GM13976 (cell line): ENCODE results near the gene CCDC102B.

Source experiments
- DNase-seq: peaks from one replicate; pipeline ENCODE4 v3.0.0; 2012; ENCODE audit warnings: low spot score
- in situ Hi-C: fragments of 300-500 bp; cut with MboI; formaldehyde crosslinking; loops from one replicate; pipeline ENCODE4 v1.12.0; 2022; ENCODE audit warnings: low sequenced_read_pairs, mixed read lengths, inconsistent platforms; ENCODE audit not compliant: unreplicated experiment
- TF ChIP-seq, protein P1 (sequence below): IDR thresholded peaks from 2 replicates; pipeline ENCODE4 v1.5.1; 2012; ENCODE audit warnings: borderline replicate concordance, mild to moderate bottlenecking; ENCODE audit not compliant: insufficient read depth; ENCODE audit errors: extremely low read depth, missing control alignments, control extremely low read depth

Gene CCDC102B

DNA sequence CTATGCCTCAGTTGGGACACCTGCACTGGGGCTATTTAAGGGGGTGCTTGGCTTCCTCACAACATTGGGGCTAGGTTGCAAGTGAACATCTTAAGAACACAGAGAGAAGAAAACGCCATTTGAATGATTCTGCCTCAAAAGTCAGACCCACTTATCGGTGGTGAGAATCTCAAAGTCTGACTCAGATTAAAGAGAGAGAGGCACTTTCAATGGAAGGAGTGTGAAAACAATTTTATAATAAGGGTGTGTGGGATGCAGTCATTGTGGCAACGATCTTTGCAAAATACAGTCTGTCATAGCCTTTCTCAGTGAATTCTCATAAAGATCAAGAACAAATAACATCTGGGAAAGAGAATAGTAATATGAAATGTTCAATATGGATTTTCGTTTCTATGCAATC lies 41.8 kb downstream of the CCDC102B start:
- DNase-seq: no peak
- TF ChIP-seq, protein P1, sequence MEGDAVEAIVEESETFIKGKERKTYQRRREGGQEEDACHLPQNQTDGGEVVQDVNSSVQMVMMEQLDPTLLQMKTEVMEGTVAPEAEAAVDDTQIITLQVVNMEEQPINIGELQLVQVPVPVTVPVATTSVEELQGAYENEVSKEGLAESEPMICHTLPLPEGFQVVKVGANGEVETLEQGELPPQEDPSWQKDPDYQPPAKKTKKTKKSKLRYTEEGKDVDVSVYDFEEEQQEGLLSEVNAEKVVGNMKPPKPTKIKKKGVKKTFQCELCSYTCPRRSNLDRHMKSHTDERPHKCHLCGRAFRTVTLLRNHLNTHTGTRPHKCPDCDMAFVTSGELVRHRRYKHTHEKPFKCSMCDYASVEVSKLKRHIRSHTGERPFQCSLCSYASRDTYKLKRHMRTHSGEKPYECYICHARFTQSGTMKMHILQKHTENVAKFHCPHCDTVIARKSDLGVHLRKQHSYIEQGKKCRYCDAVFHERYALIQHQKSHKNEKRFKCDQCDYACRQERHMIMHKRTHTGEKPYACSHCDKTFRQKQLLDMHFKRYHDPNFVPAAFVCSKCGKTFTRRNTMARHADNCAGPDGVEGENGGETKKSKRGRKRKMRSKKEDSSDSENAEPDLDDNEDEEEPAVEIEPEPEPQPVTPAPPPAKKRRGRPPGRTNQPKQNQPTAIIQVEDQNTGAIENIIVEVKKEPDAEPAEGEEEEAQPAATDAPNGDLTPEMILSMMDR: no peak
- in situ Hi-C loops: no loop called here

DNA sequence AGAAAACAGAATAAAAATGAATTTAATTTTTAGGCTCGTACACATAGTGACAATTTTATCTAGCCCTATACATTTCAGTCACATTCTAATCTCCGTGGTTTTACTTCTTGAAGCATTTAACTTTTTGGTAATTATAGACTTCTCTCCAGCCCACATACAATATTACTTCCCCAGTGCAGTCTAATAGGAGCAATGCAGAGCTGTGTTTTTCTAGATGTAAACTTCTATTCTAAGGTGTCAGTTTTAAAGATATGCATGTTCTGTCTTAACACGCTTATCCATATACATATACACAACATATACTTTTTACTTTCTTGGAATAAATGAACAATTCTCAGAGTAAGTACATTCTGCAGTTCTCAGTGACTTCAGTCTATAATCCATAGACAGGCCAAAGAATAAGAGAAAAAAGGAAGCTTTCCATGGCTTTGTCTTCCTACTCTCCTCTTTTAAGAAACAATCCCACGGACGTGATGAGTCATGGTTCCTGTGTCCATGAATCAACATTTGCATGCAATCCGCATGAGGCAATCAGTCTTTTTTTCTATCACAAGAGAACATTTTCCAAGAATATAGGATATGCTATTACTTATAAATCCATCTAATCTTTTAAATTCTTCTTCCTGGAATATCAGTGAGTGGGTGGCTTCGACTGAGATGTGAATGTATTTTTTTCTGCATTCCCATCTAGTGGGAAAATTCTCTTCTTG lies 42.8 kb downstream of the CCDC102B start:
- TF ChIP-seq, protein P1: no peak
- in situ Hi-C loops: no loop called here
- no peak for DNase-seq

- in situ Hi-C loops: no loop called here
- DNase-seq: no peak
- TF ChIP-seq, protein P1: no peak
Observed at GRCh38 chr18:68841301-68841700, 43.4 kb downstream of the CCDC102B start.

DNA sequence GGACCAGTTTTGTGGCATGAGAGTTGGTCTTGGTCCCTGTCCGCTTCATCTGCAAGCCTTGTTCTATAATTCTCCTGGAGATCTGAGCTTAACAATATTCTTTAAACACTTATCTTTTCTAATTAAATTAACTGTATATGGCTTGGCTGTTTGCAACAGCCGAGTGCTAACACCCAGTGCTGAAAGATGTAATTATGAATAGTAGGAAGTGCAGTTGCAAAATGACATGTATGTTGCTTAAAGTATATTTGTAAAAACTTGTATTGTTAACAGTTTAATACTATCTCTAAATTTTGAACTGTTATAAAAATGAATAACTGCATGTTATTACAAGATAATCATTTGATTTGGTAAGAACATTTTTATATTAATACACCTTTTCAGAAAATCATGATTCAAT lies 45.1 kb downstream of the CCDC102B start:
- in situ Hi-C loops: no loop called here
- TF ChIP-seq, protein P1: no peak
- no peak for DNase-seq

GRCh38 chr18:68843473-68844089 lies 45.7 kb downstream of the CCDC102B start:
- in situ Hi-C loops: no loop called here
- TF ChIP-seq, protein P1: no peak
- no peak for DNase-seq

DNA sequence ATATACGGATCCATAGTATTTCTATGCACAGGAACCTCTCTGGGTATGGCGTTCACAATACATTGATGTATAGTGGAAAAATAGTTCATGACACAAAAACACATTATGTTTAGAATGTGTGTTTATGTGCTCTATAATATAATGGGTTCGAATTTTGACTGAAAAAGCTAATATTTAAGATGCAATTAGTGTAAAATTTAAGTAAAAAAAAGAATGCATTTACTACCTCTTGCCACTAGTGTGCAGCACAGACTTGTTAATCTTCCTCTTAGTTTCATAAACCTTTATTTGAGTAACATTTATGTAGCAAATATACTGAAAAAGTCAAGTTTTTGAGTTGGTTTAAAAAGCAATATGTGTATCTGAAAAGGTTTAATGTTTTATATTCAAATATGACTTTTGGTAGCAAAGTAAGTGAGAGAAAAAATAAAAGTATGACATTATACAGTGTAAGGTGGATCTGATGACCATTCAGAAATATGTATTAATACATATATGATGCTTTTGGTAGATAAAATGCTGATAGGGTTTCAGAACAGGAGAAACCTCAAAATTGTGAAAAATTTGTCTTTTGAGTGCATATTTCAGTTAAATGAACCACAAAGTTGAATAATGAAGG lies 49.4 kb downstream of the CCDC102B start:
- TF ChIP-seq, protein P1: peak; percentile 46
- in situ Hi-C loops: no loop called here
- no peak for DNase-seq
